ENCODE results near the gene LRMDA. TPM values are rescaled to one million over a fixed set of nuclear protein-coding genes. Genes with fewer than 3 reads are reported as not detected.

LRMDA gene
- total RNA-seq, 2 experiments from 2014 or later = not detected

- no peaks in the 10 kb centered on the region for H3K4me1 ChIP-seq (ENCODE audit: insufficient read depth, low read length)
- peaks cover 33 to 42% of the 10 kb centered on the region in 2 experiments for H3K27me3 ChIP-seq (ENCODE audit: control insufficient read depth in 1 of 2, insufficient read depth in 2 of 2, low read length in 2 of 2)
- no peak overlapping the region for H3K27ac Mint-ChIP-seq
- H3K4me1 Mint-ChIP-seq (ENCODE audit: low read depth) = peaks cover 10% of the 10 kb centered on the region
- no peak overlapping the region for H3K27ac ChIP-seq (ENCODE audit: low read depth in 1 of 2, low read length in 2 of 2)
- no peak overlapping the region for H3K4me3 Mint-ChIP-seq
- TF ChIP-seq CTCF (IDR thresholded peaks at IDR 0.05) = no peak
- peaks cover 84% of the 10 kb centered on the region for H3K27me3 Mint-ChIP-seq
- no peaks in the 10 kb centered on the region for H3K36me3 Mint-ChIP-seq (ENCODE audit: low read depth)
- no peak overlapping the region for H3K4me3 ChIP-seq (ENCODE audit: low read length)
- ChIA-PET POLR2A (no interaction called here), CTCF (no interaction called here)
- DNase-seq (no peak), ATAC-seq (ENCODE audit: poor library complexity) (no peak)
- H3K9me3 ChIP-seq (ENCODE audit: control insufficient read depth in 1 of 2, insufficient read depth in 1 of 2, low read length in 2 of 2) = peaks cover 0 to 4% of the 10 kb centered on the region in 2 experiments
- peaks cover 4% of the 10 kb centered on the region for H3K9me3 Mint-ChIP-seq
- intact Hi-C loops (cut with DNase I, micrococcal nuclease) = no loop called here
- no peaks in the 10 kb centered on the region for H3K36me3 ChIP-seq (ENCODE audit: insufficient read depth, low read length)
These were observed 41.2 kb upstream of the LRMDA start for GRCh38 chr10:75390178-75390577.

GRCh38 chr10:75392271-75392670, 39.2 kb upstream of the LRMDA start:
- intact Hi-C loops (cut with DNase I, micrococcal nuclease) = no loop called here
- no peaks in the 10 kb centered on the region for H3K36me3 Mint-ChIP-seq (ENCODE audit: low read depth)
- peaks cover 14% of the 10 kb centered on the region for H3K4me1 ChIP-seq (ENCODE audit: insufficient read depth, low read length)
- ChIA-PET POLR2A (no interaction called here), CTCF (no interaction called here)
- H3K9me3 Mint-ChIP-seq = no peaks in the 10 kb centered on the region
- no peak overlapping the region for H3K4me3 ChIP-seq (ENCODE audit: low read length)
- peaks cover 39 to 59% of the 10 kb centered on the region in 2 experiments for H3K27me3 ChIP-seq (ENCODE audit: control insufficient read depth in 1 of 2, insufficient read depth in 2 of 2, low read length in 2 of 2)
- no peak overlapping the region for H3K4me3 Mint-ChIP-seq
- no peak for DNase-seq
- peaks cover 10% of the 10 kb centered on the region for H3K4me1 Mint-ChIP-seq (ENCODE audit: low read depth)
- no peak overlapping the region for H3K27ac Mint-ChIP-seq
- peaks cover 0 to 17% of the 10 kb centered on the region in 2 experiments for H3K9me3 ChIP-seq (ENCODE audit: control insufficient read depth in 1 of 2, insufficient read depth in 1 of 2, low read length in 2 of 2)
- H3K36me3 ChIP-seq (ENCODE audit: insufficient read depth, low read length) = no peaks in the 10 kb centered on the region
- no peak for TF ChIP-seq CTCF (IDR thresholded peaks at IDR 0.05)
- no peak overlapping the region for H3K27ac ChIP-seq (ENCODE audit: low read depth in 1 of 2, low read length in 2 of 2)
- no peak for ATAC-seq (ENCODE audit: poor library complexity)
- peaks cover 68% of the 10 kb centered on the region for H3K27me3 Mint-ChIP-seq

- Mint-ChIP-seq H3K27me3 (peaks cover 68% of the 10 kb centered on the region), H3K9me3 (no peaks in the 10 kb centered on the region), H3K27ac (no peak overlapping the region), H3K36me3 (ENCODE audit: low read depth) (no peaks in the 10 kb centered on the region), H3K4me1 (ENCODE audit: low read depth) (peaks cover 10% of the 10 kb centered on the region), H3K4me3 (no peak overlapping the region)
- Histone ChIP-seq H3K27me3 (ENCODE audit: control insufficient read depth in 1 of 2, insufficient read depth in 2 of 2, low read length in 2 of 2) (peaks cover 44 to 64% of the 10 kb centered on the region in 2 experiments), H3K9me3 (ENCODE audit: control insufficient read depth in 1 of 2, insufficient read depth in 1 of 2, low read length in 2 of 2) (peaks cover 0 to 21% of the 10 kb centered on the region in 2 experiments), H3K4me1 (ENCODE audit: insufficient read depth, low read length) (peaks cover 14% of the 10 kb centered on the region), H3K4me3 (ENCODE audit: low read length) (no peak overlapping the region), H3K36me3 (ENCODE audit: insufficient read depth, low read length) (no peaks in the 10 kb centered on the region), H3K27ac (ENCODE audit: low read depth in 1 of 2, low read length in 2 of 2) (no peak overlapping the region)
- POLR2A ChIA-PET = no interaction called here
- ATAC-seq (ENCODE audit: poor library complexity) (no peak), DNase-seq (no peak)
- intact Hi-C loops (cut with DNase I, micrococcal nuclease) = no loop called here
- CTCF ChIA-PET = no interaction called here
- no peak for TF ChIP-seq CTCF (IDR thresholded peaks at IDR 0.05)
These were observed 38.7 kb upstream of the LRMDA start for GRCh38 chr10:75392744-75393143.
